ENCODE results near the gene CFAP221.

DNA sequence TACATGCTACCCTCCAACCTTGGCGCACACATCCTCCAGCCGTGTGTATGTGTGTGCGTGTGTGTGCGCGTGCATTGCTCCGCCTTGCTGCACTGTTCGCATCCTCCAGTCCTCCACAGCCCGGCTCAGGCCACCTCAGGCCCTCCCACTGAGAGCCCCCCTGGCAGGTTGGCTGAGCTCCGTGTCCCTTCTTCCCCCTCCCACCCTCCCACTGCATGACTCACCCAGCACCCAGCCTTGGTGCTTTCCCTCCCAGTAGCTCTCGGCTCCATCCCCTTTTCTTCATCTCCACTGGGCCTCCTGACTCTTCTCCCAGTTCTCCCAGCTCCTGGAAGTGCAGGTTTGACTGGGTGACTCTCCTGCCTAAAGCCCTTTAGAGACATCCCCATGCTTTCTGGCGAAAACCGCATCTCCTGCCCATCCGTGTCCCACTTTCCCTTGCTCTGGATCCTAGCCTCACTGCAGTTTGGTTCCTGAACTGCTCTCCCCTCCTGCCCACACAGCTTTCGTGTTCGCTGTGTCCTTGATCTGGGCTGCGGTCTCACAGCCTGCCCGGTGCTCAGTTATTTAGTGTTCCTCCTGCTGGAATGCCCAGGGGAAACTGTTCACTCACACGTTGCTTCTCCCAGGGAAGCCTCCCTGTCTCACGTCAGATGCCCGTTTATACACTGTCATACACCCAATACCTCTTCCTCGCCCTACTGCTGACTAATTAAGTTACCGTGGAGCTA is 139.6 kb downstream of the CFAP221 start:
- TF ChIP-seq, protein P1, sequence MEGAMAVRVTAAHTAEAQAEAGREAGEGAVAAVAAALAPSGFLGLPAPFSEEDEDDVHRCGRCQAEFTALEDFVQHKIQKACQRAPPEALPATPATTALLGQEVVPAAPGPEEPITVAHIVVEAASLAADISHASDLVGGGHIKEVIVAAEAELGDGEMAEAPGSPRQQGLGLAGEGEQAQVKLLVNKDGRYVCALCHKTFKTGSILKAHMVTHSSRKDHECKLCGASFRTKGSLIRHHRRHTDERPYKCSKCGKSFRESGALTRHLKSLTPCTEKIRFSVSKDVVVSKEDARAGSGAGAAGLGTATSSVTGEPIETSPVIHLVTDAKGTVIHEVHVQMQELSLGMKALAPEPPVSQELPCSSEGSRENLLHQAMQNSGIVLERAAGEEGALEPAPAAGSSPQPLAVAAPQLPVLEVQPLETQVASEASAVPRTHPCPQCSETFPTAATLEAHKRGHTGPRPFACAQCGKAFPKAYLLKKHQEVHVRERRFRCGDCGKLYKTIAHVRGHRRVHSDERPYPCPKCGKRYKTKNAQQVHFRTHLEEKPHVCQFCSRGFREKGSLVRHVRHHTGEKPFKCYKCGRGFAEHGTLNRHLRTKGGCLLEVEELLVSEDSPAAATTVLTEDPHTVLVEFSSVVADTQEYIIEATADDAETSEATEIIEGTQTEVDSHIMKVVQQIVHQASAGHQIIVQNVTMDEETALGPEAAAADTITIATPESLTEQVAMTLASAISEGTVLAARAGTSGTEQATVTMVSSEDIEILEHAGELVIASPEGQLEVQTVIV (IDR thresholded peaks at IDR 0.05; ENCODE audit: borderline replicate concordance, partially characterized antibody) = no peak
- no peak for TF ChIP-seq EZH2 (IDR thresholded peaks at IDR 0.05; ENCODE audit: borderline replicate concordance, control insufficient read depth, low read depth, low read length)
- TF ChIP-seq TCF3 (IDR thresholded peaks at IDR 0.05; ENCODE audit: borderline replicate concordance, insufficient read depth, low read depth, low read length) = no peak
- TF ChIP-seq CTCF (IDR thresholded peaks at IDR 0.05 in 2 of 3, conservative IDR thresholded peaks at IDR 0.05 in 1 of 3; ENCODE audit: control insufficient read depth in 2 of 3, extremely low read depth in 1 of 3, insufficient read depth in 1 of 3, low read depth in 3 of 3, low read length in 3 of 3) = no peak
- TF ChIP-seq FOS (IDR thresholded peaks at IDR 0.05; ENCODE audit: borderline replicate concordance, extremely low read depth, insufficient read length) = no peak
- TF ChIP-seq RB1 (IDR thresholded peaks at IDR 0.05; ENCODE audit: borderline replicate concordance) = no peak
- no peak for TF ChIP-seq REST (IDR thresholded peaks at IDR 0.05; ENCODE audit: low read depth, low read length)
- no peak for TF ChIP-seq MXI1 (IDR thresholded peaks at IDR 0.05; ENCODE audit: low read depth, low read length)
- no peak for TF ChIP-seq CREB1 (IDR thresholded peaks at IDR 0.05; ENCODE audit: low read depth)
- no peak for TF ChIP-seq SP1 (IDR thresholded peaks at IDR 0.05; ENCODE audit: low read depth, low read length)
- TF ChIP-seq, protein P2, sequence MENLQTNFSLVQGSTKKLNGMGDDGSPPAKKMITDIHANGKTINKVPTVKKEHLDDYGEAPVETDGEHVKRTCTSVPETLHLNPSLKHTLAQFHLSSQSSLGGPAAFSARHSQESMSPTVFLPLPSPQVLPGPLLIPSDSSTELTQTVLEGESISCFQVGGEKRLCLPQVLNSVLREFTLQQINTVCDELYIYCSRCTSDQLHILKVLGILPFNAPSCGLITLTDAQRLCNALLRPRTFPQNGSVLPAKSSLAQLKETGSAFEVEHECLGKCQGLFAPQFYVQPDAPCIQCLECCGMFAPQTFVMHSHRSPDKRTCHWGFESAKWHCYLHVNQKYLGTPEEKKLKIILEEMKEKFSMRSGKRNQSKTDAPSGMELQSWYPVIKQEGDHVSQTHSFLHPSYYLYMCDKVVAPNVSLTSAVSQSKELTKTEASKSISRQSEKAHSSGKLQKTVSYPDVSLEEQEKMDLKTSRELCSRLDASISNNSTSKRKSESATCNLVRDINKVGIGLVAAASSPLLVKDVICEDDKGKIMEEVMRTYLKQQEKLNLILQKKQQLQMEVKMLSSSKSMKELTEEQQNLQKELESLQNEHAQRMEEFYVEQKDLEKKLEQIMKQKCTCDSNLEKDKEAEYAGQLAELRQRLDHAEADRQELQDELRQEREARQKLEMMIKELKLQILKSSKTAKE (IDR thresholded peaks at IDR 0.05; ENCODE audit: low read depth, poor library complexity, severe bottlenecking) = no peak
- TF ChIP-seq SMC3 (IDR thresholded peaks at IDR 0.05; ENCODE audit: borderline replicate concordance, low read length) = no peak
